GM21381 (cell line): Measurements from ENCODE around the gene LITAF.
A peak's percentile ranks its signal among the peaks of the same experiment; 100 is the strongest.
"Not testable (repeated sequence)": the region's sequence is repeated elsewhere in the genome, so short reads cannot be mapped to it uniquely, and the experiment has no call there.

Experiments
- ATAC-seq: cut with Tn5 transposase; IDR thresholded peaks from one replicate; pipeline ENCODE4 v1.9.1; 2021; ENCODE audit warnings: mild to moderate bottlenecking, moderate library complexity; ENCODE audit not compliant: unreplicated experiment

Gene LITAF

GRCh38 chr16:11577290-11577660 is 9.4 kb downstream of the LITAF start:
- ATAC-seq, result not testable (repeated sequence)

GRCh38 chr16:11576427-11577289 is 10.1 kb downstream of the LITAF start:
- peak; percentile 49 for ATAC-seq

DNA sequence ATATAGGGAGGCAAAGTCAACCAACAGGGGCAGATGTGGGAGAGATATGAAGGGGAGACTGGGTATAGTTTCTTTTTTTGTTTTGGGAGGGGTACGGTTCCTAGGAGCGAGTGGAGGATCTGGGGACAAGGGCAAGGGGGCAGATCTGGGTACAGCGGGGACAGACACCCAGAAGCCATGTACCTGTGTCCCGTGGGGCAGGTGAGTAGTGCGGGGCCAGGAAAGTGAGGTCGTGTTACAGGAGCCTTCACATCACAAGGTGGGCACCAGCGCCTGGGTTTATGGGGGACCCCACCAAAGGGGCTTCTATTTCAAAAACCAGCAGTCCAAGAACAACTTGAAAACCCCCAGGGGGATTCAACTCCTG is 11.5 kb downstream of the LITAF start:
- no peak for ATAC-seq

- no peak for ATAC-seq
Measured at GRCh38 chr16:11572301-11572995, 14.3 kb downstream of the LITAF start.

- ATAC-seq, result no peak
Measured at GRCh38 chr16:11571549-11571948, 15.2 kb downstream of the LITAF start.

DNA sequence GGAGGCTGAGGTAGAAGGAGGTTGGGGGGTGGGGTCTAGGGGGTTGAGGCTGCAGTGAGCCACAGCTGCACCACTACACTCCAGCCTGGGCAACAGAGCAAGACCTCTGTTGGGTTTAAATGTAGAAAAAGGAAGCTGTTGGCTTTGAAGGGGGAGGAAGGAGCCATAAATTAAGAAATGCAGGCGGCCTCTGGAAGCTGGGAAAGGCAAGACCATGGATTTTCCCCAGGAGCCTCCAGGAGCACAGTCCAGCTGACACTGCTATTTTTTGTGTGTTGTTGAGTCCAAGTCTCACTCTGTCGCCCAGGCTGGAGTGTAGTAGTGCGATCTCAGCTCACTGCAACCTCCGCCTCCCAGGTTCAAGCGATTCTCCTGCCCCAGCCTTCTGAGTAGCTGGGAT is 15.9 kb downstream of the LITAF start:
- ATAC-seq, result no peak

DNA sequence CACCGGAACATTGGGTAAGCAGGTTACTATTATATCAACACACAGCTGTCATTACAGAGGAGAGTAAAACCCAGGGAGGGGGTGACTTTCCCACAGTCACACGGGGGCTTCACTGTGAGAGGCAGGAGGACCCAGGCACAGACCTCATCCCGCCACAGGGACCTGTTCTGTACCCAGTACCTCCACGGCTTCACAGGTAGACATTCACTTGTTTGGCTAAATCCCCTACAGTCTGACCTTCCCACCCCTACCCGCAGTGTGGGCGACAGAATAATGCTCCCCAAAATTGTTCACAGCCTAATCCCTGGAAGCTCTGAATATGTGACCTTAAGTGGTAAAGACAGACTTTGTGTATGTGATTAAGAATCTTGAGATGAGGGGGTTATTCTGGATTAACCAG is 16.5 kb downstream of the LITAF start:
- no peak for ATAC-seq

GRCh38 chr16:11566398-11566797 is 20.3 kb downstream of the LITAF start:
- ATAC-seq, result no peak

DNA sequence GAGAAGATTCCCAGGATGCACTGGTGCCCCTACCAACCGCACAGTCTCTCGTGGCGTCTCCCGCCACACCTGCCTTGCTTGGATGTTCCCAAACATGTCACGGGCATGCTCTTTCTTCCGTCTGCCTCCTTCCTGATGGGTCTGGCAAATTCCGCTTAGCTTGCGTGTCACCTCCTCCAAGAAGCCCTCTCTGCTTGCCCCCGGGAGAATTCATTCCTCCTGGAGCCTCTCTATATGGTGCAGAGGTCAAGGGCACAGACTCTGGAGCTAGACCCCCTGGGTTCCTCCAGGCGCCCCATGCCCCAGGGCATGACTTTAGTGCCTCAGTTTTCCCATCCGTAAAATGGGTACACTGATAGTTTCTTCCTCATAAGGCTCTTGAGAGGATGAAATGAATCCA is 21.1 kb downstream of the LITAF start:
- ATAC-seq, result no peak

DNA sequence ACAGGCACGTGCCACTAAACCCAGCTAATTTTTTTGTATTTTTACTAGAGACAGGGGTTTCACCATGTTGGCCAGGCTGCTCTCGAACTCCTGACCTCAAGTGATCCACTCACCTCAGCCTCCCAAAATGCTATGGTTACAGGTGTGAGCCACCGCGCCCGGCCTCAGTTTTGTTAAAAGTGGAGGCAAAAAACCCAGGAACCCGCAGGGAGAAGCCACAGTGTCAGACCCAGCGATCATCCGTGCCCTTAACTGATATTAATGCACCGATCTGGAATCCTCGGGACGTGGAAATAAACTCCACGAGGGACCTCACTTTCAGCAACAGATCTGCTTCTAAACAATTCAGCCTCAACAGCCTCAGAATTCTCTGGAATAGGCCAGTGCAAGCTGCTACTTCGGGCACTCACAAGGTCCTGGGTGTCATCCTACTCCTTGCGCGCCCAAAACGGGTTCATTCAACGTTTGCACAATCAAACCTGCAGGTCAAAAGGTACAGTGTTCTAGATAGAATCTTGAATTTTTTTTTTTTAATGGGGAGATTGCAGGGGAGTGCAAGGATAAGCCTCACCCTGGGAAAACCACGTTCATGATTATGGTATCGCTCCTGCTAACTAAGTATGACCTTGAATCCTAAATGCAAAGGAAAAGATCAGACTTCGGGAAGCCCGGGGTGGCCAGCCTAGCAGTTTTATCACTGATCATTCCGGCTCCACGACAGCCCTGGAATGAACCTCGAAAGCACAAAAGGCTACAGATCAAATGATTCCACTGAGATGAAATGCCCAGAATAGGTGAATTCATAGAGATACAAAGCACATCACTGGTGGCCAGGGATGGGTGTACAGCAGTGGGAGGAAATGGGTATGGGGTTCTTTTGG is 22.4 kb downstream of the LITAF start:
- ATAC-seq, result no peak

DNA sequence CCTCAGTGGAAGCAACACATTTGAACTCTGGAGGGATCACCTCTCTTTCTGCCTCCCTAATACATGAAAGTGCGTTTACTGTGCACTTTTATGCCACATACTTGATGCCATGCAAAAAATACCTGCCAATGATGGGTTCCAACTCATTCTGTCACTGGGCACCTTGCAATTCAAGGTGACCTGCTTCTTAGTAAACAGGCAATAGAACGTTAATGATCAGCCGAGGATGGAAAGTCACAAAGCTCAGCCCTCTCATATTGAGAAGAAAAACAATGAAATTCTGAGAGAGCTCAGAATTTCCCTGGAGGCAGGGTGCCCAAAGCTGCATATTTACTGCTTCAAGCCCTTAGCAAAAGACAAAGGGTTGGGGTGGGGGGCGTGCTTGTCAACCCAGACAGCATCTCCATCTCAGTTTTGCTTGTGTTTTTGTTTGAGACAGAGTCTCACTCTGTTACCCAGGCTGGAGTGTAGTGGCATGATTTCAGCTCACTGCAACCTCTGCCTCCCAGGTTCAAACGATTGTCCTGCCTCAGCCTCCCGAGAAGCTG is 23.2 kb downstream of the LITAF start:
- ATAC-seq, result no peak

- no peak for ATAC-seq
Measured at GRCh38 chr16:11562941-11563340, 23.8 kb downstream of the LITAF start.

- no peak for ATAC-seq
Measured at GRCh38 chr16:11562411-11562810, 24.3 kb downstream of the LITAF start.

GRCh38 chr16:11561856-11562255 is 24.9 kb downstream of the LITAF start:
- no peak for ATAC-seq

GRCh38 chr16:11561454-11561805 is 25.3 kb downstream of the LITAF start:
- ATAC-seq, result no peak

GRCh38 chr16:11560701-11561453 is 25.8 kb downstream of the LITAF start:
- ATAC-seq, result peak; percentile 46

GRCh38 chr16:11558308-11558823 is 28.4 kb downstream of the LITAF start:
- not testable (repeated sequence) for ATAC-seq

DNA sequence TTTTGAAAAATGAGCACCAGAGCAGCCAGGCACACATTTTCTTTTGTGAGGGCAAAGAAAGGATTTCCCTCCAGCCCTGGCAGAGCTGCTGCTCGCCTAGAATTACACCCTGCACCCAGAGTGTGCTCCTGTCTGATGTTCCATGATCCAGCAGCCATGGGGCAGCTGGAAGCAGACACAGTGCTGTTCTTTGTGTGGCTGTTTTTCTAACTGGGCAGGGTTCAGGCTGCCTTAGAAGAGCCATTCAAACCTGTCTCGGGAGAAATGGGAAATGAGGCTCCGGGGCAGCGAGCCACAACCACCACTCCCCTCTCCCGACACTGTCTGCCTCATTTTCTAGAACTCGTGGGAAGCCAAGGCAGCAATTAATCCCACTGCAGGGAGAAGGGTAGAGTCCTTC is 28.9 kb downstream of the LITAF start:
- no peak for ATAC-seq

DNA sequence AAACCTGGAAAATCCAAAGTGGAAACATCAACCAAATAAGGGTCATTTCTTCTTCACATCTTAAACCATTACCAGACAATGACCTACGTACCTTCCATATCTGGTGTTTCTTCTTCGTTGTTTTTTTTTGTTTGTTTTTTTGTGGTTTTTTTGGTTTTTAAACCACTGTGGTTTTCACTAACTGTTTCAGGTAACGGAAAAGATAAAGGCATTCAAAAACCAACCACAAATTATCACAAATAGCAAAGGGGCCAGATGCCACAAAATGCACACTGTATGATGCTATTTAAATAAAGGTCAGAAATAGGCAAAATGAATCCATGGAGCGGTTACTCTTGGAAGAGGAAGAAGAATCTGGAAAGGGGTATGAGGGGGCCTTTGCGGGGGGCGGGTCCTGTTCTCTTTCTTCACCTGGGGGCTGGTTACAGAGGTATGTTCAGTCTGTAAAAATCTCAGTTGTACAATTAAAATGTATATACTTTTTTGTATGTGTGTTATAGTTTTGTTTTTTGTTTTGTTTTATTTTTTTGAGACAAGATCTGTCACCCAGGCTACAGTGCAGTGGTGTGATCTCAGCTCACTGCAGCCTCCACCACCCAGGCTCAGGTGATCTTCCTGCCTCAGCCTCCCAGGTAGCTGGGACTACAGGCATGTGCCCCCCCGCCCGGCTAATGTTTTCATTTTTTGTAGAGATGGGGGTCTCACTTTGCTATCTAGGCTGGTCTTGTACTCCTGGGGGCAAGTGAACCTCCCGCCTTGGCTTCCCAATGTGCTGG is 29.6 kb downstream of the LITAF start:
- ATAC-seq, result no peak
